ENCODE results near the gene EHMT2. TPM values are rescaled to one million over a fixed set of nuclear protein-coding genes. Genes with fewer than 3 reads are reported as not detected.

Gene EHMT2
- total and polyA plus RNA-seq, 2 of the 8 experiments (the other 6 are each of a cell fraction or from before 2014, with no cell fraction given) = 125 to 177 TPM

GRCh38 chr6:31927863-31928671, 30.6 kb upstream of the EHMT2 start:
- Histone ChIP-seq H4K8ac (ENCODE audit: extremely low read depth, insufficient read depth, low read length) (no peak overlapping the region), H2BK5ac (ENCODE audit: low read depth, low read length) (no peak overlapping the region), H4K5ac (ENCODE audit: insufficient read length, low read depth, low read length) (no peak overlapping the region), H2BK120ac (replicated peaks; ENCODE audit: low read depth, low read length) (no peak overlapping the region), H3K9ac (replicated peaks in 1 of 4; ENCODE audit: extremely low read depth in 1 of 4, low read depth in 3 of 4, low read length in 3 of 4) (no peak overlapping the region), H2BK15ac (ENCODE audit: low read length) (no peak overlapping the region), H3K79me2 (ENCODE audit: control insufficient read depth in 1 of 2, insufficient read depth in 2 of 2, low read length in 2 of 2) (no peaks in the 10 kb centered on the region), H3K4me2 (ENCODE audit: insufficient read depth in 1 of 2, low read depth in 2 of 2, low read length in 2 of 2) (no peak overlapping the region), H3K27me3 (replicated peaks in 1 of 4; ENCODE audit: control insufficient read depth in 3 of 4, extremely low read depth in 1 of 4, insufficient read depth in 3 of 4, low read length in 3 of 4) (no peaks in the 10 kb centered on the region), H3K27ac (ENCODE audit: low read depth, low read length) (no peak overlapping the region), H3K18ac (ENCODE audit: extremely low read depth, low read length) (no peak overlapping the region), H2BK12ac (ENCODE audit: low read depth, low read length) (no peak overlapping the region), H2AFZ (ENCODE audit: low read length) (peak overlapping the region; percentile 84; the same call in 1 of the 2 replicates), H3K14ac (ENCODE audit: insufficient read length) (no peak overlapping the region), H2AK5ac (ENCODE audit: low read depth, low read length) (no peak overlapping the region), H3K23ac (ENCODE audit: insufficient read length) (no peak overlapping the region), H3K4me1 (replicated peaks in 1 of 4; ENCODE audit: control insufficient read depth in 3 of 4, insufficient read depth in 4 of 4, low read length in 3 of 4) (no peaks in the 10 kb centered on the region), H3K36me3 (ENCODE audit: control insufficient read depth in 2 of 4, insufficient read depth in 4 of 4, low read length in 3 of 4) (no peaks in the 10 kb centered on the region), H4K91ac (replicated peaks; ENCODE audit: insufficient read length, low read length) (peak overlapping the region; percentile 22), H3K4me3 (ENCODE audit: extremely low read depth in 1 of 4, insufficient read depth in 2 of 4, low read depth in 3 of 4, low read length in 4 of 4) (no peak overlapping the region), H3K23me2 (ENCODE audit: low read depth, low read length) (no peaks in the 10 kb centered on the region), H2BK20ac (ENCODE audit: low read length) (no peak overlapping the region), H3K9me3 (ENCODE audit: insufficient read depth in 2 of 2, low read depth in 1 of 2, low read length in 1 of 2) (0 out of 4 replicates have a peak, but pooled peaks cover 0 to under 1% of the 10 kb centered on the region in 2 experiments), H3K4ac (replicated peaks; ENCODE audit: insufficient read length, low read depth, low read length) (no peak overlapping the region), H4K20me1 (replicated peaks in 1 of 2; ENCODE audit: control insufficient read depth in 1 of 2, insufficient read depth in 2 of 2, low read length in 2 of 2) (no peaks in the 10 kb centered on the region), H3K79me1 (ENCODE audit: low read depth, low read length) (no peaks in the 10 kb centered on the region), H3K56ac (replicated peaks; ENCODE audit: insufficient read length, low read depth, low read length) (no peak overlapping the region)
- WGBS, 2 experiments (ENCODE audit: extremely low coverage in 1 of 2, insufficient coverage in 1 of 2, insufficient read length in 1 of 2, insufficient replicate concordance in 2 of 2, low coverage in 1 of 2, low lambda C conversion rate in 2 of 2, missing lambda C conversion rate in 1 of 2) = 86% methylated on average over 11 of the region's 11 CpGs; no CpG with 5 or more reads in 1 of the 2 experiments
- TF ChIP-seq POLR2AphosphoS5 (IDR thresholded peaks at IDR 0.05; ENCODE audit: low read depth, low read length) = no peak
- TF ChIP-seq BRCA1 (IDR thresholded peaks at IDR 0.05; ENCODE audit: low read depth, low read length) = no peak
- no peak for TF ChIP-seq TAF7 (optimal IDR thresholded peaks at IDR 0.05; ENCODE audit: borderline replicate concordance, low read depth, low read length)
- TF ChIP-seq YY1 (IDR thresholded peaks at IDR 0.05; ENCODE audit: low read depth, low read length) = no peak
- CTCF ChIA-PET (ENCODE audit: partially characterized antibody) = no interaction called here
- DNase-seq (ENCODE audit: low read depth in 1 of 2, low spot score in 2 of 2) (no peak), FAIRE-seq (no peak)
- POLR2A ChIA-PET (ENCODE audit: partially characterized antibody) = interaction anchor here (1.4 to 1.7 kb wide), 2 partner anchors 11 to 23 kb away, joined by 4 to 6 read pairs; no protein-coding TSS in a partner anchor

All from H1 (cell line).